Upper lobe of left lung (tissue), 6 donors: Measurements from ENCODE around the gene CORO7. TPM values are rescaled to one million over a fixed set of nuclear protein-coding genes. Genes with fewer than 3 reads are reported as not detected.

ENCODE experiments used
- ATAC-seq, 2 donors: fragments of 200-7000 bp; cut with Tn5 transposase; one replicate each; pipeline ENCODE4 v1.9.1; 2022; ENCODE audit warnings: mild to moderate bottlenecking in 2 of 2, moderate library complexity in 2 of 2; ENCODE audit not compliant: low FRiP score in 2 of 2
- DNase-seq, 2 donors: peaks; one replicate each; pipeline ENCODE4 v3.0.0-alpha.2; 2019 to 2020
- H3K27ac ChIP-seq, 4 donors: fragments of 200-600 bp; sonication (generic); one replicate each; pipeline ENCODE4 v1.5.1; 2016 to 2019
- H3K27me3 ChIP-seq, 4 donors: fragments of 200-600 bp; sonication (generic); one replicate each; pipeline ENCODE4 v1.5.1; 2017 to 2019
- H3K36me3 ChIP-seq, 4 donors: fragments of 200-600 bp; sonication (generic); one replicate each; pipeline ENCODE4 v1.5.1; 2016 to 2019
- H3K4me1 ChIP-seq, 4 donors: fragments of 200-600 bp; sonication (generic); one replicate each; pipeline ENCODE4 v1.5.1; 2018 to 2019
- H3K4me3 ChIP-seq, 4 donors: fragments of 200-600 bp; sonication (generic); one replicate each; pipeline ENCODE4 v1.5.1; 2017 to 2019; ENCODE audit warnings: mild to moderate bottlenecking in 2 of 4, moderate library complexity in 1 of 4
- H3K9me3 ChIP-seq, 4 donors: fragments of 200-600 bp; sonication (generic); one replicate each; pipeline ENCODE4 v1.5.1; 2018 to 2019
- CTCF ChIP-seq, 6 experiments: fragments of 450-650 bp in 4 of 6; fragments of 200-600 bp in 2 of 6; sonication (generic) in 2 of 6; IDR thresholded peaks; one replicate each; pipeline ENCODE4 v1.5.1; 2016 to 2019; ENCODE audit warnings: antibody characterized with exemption in 6 of 6
- EP300 ChIP-seq, 4 donors: sonication (generic); formaldehyde crosslinking; IDR thresholded peaks; one replicate each; pipeline ENCODE4 v1.5.1; 2017; ENCODE audit warnings: antibody characterized with exemption in 4 of 4, control low read depth in 2 of 4
- POLR2A ChIP-seq, 4 donors: fragments of 450-650 bp; IDR thresholded peaks; one replicate each; pipeline ENCODE4 v1.5.1; 2016 to 2017; ENCODE audit warnings: antibody characterized with exemption in 4 of 4, mild to moderate bottlenecking in 2 of 4
- POLR2AphosphoS5 ChIP-seq, 2 donors: sonication (generic); formaldehyde crosslinking; IDR thresholded peaks; one replicate each; pipeline ENCODE4 v1.5.1; 2017; ENCODE audit warnings: antibody characterized with exemption in 2 of 2
- WGBS, 2 donors: methylation state at CpG; one replicate each; pipeline ENCODE4 v1.1.5; 2017 to 2018; 5-methylcytosine and 5-hydroxymethylcytosine counted together
- total RNA-seq, 6 donors: library from RNA; depleted of rRNA in 4 of 6; stranded (reverse); fragments of >200 nt in 4 of 6; gene quantifications; one replicate each; pipeline versions ENCODE4 v1.1.0 to v1.2.1, GENCODE V29; 2016 to 2021
- donor health status: DM: no; HTN: no; CAD: no; lungs with moderate emphysema.
- donor health status: DM: no; HTN: yes; CAD: no; lungs with severe emphysema.

Gene CORO7
- total RNA-seq, 6 donors from 2014 or later = 42.9 to 235 (median 69.0) TPM

GRCh38 chr16:4366016-4366415 lies 50.4 kb downstream of the CORO7 start:
- Histone ChIP-seq H3K9me3 (no peaks in the 10 kb centered on the region), H3K4me1 (peaks cover 20 to 32% (median 26%) of the 10 kb centered on the region in 4 donors), H3K4me3 (no peak overlapping the region), H3K36me3 (peaks cover 5 to 45% (median 38%) of the 10 kb centered on the region in 4 donors), H3K27me3 (no peaks in the 10 kb centered on the region), H3K27ac (no peak overlapping the region)
- no peak for TF ChIP-seq EP300 (IDR thresholded peaks at IDR 0.05)
- no peak for TF ChIP-seq POLR2AphosphoS5 (IDR thresholded peaks at IDR 0.05)
- TF ChIP-seq POLR2A (IDR thresholded peaks at IDR 0.05) = no peak
- no peak for TF ChIP-seq CTCF (IDR thresholded peaks at IDR 0.05)
- DNase-seq (no peak), ATAC-seq (no peak)
- WGBS, 2 donors = 83 to 94% methylated on average over 1 to 11 of the region's 13 CpGs

GRCh38 chr16:4365615-4366014 lies 50.8 kb downstream of the CORO7 start:
- H3K4me1 ChIP-seq = peaks cover 20 to 28% (median 22%) of the 10 kb centered on the region in 4 donors
- H3K27me3 ChIP-seq = no peaks in the 10 kb centered on the region
- H3K27ac ChIP-seq = no peak overlapping the region
- TF ChIP-seq POLR2AphosphoS5 (IDR thresholded peaks at IDR 0.05) (no peak), EP300 (IDR thresholded peaks at IDR 0.05) (no peak), POLR2A (IDR thresholded peaks at IDR 0.05) (no peak), CTCF (IDR thresholded peaks at IDR 0.05) (no peak)
- peaks cover 5 to 48% (median 38%) of the 10 kb centered on the region in 4 donors for H3K36me3 ChIP-seq
- 96% methylated on average over 7 to 12 of the region's 12 CpGs for WGBS, 2 donors
- H3K4me3 ChIP-seq = no peak overlapping the region
- H3K9me3 ChIP-seq = no peaks in the 10 kb centered on the region
- ATAC-seq (no peak), DNase-seq (no peak)

- no peak for ATAC-seq
- Histone ChIP-seq H3K36me3 (peaks cover 5 to 53% (median 40%) of the 10 kb centered on the region in 4 donors), H3K4me1 (peaks cover 13 to 22% (median 16%) of the 10 kb centered on the region in 4 donors), H3K27ac (peak overlapping the region in 1 of 4 donors; percentile 13), H3K4me3 (no peak overlapping the region), H3K27me3 (no peaks in the 10 kb centered on the region), H3K9me3 (no peaks in the 10 kb centered on the region)
- WGBS, 2 donors = 92 to 96% methylated on average over 7 to 10 of the region's 10 CpGs
- no peak for DNase-seq
- no peak for TF ChIP-seq POLR2A (IDR thresholded peaks at IDR 0.05)
- TF ChIP-seq CTCF (IDR thresholded peaks at IDR 0.05) = no peak
- TF ChIP-seq POLR2AphosphoS5 (IDR thresholded peaks at IDR 0.05) = no peak
- TF ChIP-seq EP300 (IDR thresholded peaks at IDR 0.05) = no peak
Measured at GRCh38 chr16:4365014-4365406, 51.4 kb downstream of the CORO7 start.

- ATAC-seq (no peak), DNase-seq (no peak)
- Histone ChIP-seq H3K36me3 (peaks cover 5 to 56% (median 42%) of the 10 kb centered on the region in 4 donors), H3K27ac (peak overlapping the region in 1 of 4 donors; percentile 13), H3K27me3 (no peaks in the 10 kb centered on the region), H3K9me3 (no peaks in the 10 kb centered on the region), H3K4me1 (peaks cover 8 to 17% (median 10%) of the 10 kb centered on the region in 4 donors), H3K4me3 (no peak overlapping the region)
- 90 to 91% methylated on average over 21 to 36 of the region's 37 CpGs for WGBS, 2 donors
- no peak for TF ChIP-seq POLR2A (IDR thresholded peaks at IDR 0.05)
- TF ChIP-seq EP300 (IDR thresholded peaks at IDR 0.05) = no peak
- TF ChIP-seq POLR2AphosphoS5 (IDR thresholded peaks at IDR 0.05) = no peak
- no peak for TF ChIP-seq CTCF (IDR thresholded peaks at IDR 0.05)
Measured at GRCh38 chr16:4364196-4365013, 52.0 kb downstream of the CORO7 start.
